T1000 (cell line): Measurements from ENCODE around the gene APBB2.
"Not testable (repeated sequence)": the region's sequence is repeated elsewhere in the genome, so short reads cannot be mapped to it uniquely, and the experiment has no call there.

Experiments
- DNase-seq: peaks from one replicate; lab custom pipeline; 2025; ENCODE audit warnings: mixed read lengths; lab: John Stamatoyannopoulos, UW

Gene APBB2

DNA sequence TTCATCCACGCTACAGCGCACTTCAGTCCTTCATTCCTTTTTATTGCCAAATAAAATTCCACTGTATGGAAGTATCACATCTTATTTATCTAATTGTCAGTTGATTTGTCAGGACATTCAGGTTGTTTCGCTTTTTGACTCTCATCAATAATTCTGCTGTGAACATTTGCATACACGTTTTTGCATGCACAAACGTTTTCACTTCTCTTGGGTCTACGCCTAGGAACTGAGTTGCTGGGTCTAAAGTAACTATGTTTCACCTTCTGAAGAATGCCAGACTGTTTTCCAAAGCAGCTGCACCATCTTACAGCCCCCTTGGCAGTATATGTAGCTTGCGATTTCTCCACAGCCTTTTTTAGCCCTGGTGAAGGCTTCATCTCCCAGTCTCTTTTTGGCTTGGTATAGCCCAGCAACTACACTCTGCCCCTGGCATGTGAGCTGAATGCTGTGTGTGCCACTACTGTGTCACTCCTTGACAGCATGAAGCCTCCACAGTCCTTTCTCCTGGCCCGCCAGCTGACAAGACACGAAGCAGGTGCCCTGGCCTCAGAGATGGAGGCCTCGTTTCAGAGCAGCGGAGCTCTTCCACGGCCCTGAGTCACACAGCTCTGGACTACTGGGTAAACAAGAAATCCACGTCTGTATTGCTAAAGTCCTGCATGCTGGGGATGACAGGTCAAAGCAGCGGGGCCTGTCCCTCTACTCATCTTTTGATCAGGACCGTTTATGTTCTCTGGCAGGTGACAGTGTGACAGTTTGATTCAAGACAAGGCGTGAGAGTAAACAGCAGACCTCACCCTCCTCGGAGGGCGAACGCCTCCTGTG, 389.1 kb downstream of the APBB2 start:
- no peak for DNase-seq

DNA sequence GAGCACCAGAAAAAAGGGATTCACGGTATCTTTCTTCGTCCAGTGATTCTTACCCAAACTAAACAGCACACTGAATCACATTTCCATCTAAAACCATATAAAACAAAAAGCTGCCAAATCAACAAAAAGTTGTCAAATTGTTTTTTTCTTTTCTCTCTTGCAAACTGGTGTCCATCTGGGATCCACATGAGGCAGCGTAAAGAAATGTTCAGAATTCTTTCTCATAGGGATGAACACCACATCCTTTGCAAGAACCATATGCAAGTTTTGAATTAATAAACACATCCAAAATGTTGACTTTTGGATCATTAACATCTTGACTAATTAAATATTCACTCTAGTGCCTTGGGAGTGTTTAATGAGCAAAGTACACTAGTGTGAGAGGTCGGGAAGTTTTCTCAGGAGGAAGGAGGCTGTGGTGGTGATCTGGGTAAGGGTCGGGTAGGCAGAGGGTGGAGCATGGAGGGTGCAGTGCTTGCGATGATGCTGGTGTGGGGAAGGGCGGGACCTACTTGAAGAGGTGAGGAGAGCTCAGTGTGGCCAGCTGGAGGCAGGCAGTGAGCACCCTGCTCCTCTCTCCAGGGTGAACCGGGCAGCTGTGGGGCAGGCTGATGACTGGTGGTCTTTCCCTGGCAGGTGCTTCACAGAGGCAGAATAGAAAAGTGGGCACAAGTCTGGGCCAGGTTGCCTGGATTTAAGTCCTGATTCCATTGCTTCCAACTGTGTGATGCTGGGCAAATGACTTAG, 391.7 kb downstream of the APBB2 start:
- DNase-seq = no peak

DNA sequence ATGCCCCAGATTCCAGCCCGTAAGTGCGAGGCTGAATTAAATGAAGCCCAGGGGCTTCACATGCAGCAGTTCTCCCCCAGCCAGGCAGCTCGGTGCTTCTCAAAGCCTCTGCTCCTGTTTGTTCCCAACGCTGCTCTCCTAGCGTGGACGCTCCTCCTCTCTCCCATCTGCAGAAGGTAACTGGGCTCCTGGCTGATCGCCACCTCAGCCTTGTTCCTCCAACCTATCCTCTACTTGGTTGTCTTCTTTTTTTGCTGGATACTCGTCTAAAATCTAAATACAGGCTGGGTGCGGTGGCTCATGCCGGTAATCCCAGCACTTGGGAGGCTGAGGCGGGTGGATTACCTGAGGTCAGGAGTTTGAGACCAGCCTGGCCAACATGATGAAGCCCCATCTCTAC, 394.2 kb downstream of the APBB2 start:
- DNase-seq = no peak

GRCh38 chr4:40817157-40817556, 397.2 kb downstream of the APBB2 start:
- DNase-seq = not testable (repeated sequence)

DNA sequence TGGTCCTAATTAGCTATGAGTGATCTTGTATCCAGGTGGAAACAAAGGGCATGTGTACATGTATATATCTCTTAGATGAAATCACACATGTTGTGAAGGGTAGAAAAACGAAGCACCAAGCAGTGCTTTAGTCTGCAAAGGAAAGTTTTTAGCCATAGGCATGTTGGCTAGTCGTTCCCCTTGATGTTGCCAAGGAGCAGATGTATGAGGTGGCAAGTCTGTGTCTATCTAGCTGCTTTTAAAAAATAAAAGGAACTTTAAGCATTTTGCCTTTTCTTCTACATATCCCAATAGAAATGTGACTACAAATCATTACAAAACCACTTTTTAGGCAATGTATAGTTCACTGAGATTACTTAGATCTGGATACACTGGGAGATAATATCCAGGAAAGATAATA, 401.5 kb downstream of the APBB2 start:
- no peak for DNase-seq

DNA sequence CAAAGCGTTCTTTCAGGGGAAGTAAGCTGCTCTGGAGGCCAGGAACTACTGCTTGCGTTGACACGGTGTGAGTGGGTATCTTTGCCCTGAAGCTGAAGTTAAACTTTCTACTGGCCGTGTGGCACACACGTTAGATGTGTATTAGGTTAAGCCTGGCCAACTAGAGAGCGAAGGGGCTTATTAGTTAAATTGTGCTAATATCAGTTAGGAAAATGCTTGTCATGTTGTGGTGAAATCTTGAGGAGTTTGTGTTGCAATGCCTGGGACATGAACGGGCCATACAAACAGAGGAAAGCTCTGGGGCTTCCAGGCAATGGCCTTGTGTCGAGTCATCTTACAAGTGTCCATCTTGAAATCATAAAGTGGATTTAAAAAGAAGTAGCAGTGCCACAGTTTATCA, 402.0 kb downstream of the APBB2 start:
- DNase-seq = no peak

DNA sequence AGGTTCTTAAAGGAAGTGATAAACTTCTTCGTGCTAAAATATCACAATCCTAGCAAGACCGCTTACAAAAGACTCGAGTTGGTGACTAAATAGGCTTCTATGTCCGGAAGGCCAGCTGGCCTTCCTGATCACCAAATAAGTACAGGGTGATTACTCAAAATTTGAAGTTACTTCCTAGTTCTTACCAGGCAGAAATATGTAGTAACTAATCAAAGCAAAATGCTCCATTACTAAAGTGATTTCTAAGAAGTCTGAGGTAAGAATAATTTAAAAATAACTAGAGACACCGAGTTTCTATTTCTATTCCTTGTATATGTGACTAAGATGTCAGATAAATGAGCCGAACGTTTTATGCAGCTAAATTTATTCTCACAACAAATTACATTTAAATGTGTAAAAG, 402.4 kb downstream of the APBB2 start:
- no peak for DNase-seq

DNA sequence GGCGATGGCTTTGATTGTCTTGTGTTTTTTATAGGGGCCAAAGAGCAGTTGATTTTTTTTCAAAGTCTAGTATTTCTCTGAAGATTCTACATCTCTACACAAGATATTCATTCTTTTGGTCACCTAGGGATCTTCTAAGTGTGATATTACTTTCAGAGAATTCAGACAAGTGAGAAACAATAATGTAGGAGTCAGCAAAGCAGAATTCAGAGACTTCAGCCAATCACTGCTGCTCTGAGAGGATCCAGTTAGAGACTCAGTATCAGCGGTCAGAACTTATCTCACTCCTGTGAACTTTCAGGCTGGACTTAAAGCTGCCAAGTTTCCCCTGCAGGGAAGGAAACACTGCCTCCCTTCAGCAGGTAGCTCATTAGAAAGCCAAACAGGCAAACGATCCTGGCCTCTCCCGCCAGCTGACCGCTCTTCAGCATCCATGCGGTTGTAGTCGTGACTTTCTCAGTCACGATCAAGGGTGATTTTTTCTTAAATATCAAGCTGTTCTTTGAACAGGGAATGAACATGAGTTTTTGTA, 405.4 kb downstream of the APBB2 start:
- no peak for DNase-seq

DNA sequence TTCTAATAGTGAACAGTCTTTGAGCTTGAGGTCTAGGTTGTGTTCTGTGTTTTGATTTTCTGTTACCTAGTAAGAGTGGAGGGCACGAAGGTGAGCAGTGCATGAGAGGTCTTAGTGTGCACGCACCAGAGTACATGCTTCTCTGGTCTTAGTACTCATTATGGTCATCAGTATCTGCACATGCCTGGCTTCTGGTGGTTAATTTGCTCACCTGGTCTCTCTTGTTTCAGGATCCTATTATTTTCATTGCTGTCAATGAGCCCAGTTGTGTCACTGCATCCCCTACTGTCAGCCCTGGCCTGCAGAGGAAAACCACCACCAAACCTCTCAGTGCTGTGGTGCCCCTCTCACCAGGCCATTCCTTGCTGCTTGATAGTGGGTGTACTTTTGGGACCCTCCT, 409.7 kb downstream of the APBB2 start:
- no peak for DNase-seq

DNA sequence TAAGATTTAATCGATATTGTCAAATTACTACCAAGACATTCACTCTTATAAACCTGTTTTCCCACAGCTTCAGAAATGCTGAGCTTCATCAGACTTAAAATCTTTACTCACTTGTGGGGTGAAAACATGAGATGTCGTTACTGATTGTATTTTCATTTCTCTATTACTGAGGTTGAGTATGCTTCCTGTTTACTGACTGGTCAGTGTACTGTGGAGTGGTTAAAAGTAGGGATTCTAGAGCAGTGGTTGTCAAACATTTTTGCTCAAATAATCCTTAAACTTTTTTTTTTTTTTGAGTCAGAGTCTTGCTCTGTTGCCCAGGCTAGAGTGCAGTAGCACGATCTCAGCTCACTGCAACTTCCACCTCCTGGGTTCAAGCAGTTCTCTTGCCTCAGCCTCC, 414.3 kb downstream of the APBB2 start:
- DNase-seq = no peak

- DNase-seq = no peak
Observed at GRCh38 chr4:40789771-40790170, 424.6 kb downstream of the APBB2 start.

- no peak for DNase-seq
Observed at GRCh38 chr4:40789031-40789430, 425.3 kb downstream of the APBB2 start.

- no peak for DNase-seq
Observed at GRCh38 chr4:40788331-40788730, 426.0 kb downstream of the APBB2 start.

- no peak for DNase-seq
Observed at GRCh38 chr4:40785727-40786126, 428.6 kb downstream of the APBB2 start.

GRCh38 chr4:40782876-40783275, 431.5 kb downstream of the APBB2 start:
- no peak for DNase-seq

DNA sequence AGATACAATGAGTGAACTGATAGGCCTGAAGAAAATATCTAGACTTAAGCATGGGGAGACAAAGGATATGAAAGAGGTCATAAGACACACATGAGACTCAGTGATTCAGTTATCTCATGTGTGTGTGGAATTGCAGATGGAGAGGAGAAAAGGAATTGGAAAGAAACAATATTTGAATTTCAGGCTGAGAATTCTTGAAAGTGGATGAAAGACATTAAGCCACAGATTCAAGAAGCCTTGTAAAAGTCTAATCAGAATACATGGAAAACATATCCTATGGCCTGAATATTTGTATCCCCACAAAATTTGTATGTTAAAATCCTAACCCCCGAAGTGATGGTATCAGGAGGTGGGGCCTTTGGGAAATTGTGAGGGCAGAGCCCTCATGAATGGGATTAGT, 436.3 kb downstream of the APBB2 start:
- DNase-seq = no peak

- DNase-seq = no peak
Observed at GRCh38 chr4:40769266-40769665, 445.1 kb downstream of the APBB2 start.

GRCh38 chr4:40763228-40763716, 451.1 kb downstream of the APBB2 start:
- DNase-seq = no peak
